Measurements from ENCODE around the gene EPHB1.

The EPHB1 gene

DNA sequence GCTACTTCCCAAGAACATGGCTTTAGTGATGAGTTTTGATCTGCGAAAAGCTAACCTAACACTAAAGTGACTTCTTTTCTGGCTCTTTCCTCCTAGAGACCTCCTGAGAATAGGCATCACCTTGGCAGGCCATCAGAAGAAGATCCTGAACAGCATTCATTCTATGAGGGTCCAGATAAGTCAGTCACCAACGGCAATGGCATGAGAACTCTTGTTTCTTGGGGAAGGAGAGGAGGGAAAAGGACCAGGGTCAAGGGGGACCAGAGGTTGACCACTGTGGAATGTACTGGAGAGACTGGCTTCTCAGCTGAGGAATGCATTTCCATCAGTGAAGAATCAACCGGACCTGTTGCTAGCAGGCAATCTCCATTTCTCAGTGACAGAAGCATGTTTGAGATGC, 463.9 kb downstream of the EPHB1 start:
- TF ChIP-seq EZH2 (IDR thresholded peaks at IDR 0.05) (no peak), FOXP2 (optimal IDR thresholded peaks at IDR 0.05; ENCODE audit: control extremely low read depth, extremely low read length, insufficient read depth) (no peak)
- no peak overlapping the region for H3K27ac ChIP-seq
- H3K36me3 ChIP-seq (ENCODE audit: insufficient read depth, low read length): no peaks in the 10 kb centered on the region
- H3K9ac ChIP-seq (ENCODE audit: insufficient read length): no peak overlapping the region
- no peak overlapping the region for H3K4me3 ChIP-seq
- H3K9me3 ChIP-seq (ENCODE audit: low read depth, low read length): no peaks in the 10 kb centered on the region
- DNase-seq (ENCODE audit: low read depth, low spot score): no peak

DNA sequence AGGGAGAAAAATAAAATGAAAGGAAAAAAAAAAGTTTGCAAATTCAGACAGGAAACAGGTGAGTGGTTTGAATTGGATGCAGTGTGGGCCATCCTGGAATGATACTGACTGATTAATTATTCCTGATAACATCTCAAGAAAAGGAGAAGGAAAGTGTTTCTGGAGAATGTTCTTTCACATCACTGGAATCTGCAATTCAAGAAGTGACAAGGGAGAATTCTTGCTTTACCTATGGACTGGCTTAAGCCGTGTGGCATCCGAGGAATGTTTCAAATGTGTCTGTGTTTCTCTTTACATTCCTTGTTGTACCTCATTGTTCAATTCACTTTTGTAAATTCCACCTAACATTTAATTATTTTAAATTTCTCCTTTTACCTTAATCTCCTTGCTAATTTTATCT, 465.0 kb downstream of the EPHB1 start:
- H3K4me3 ChIP-seq: no peak overlapping the region
- H3K9me3 ChIP-seq (ENCODE audit: low read depth, low read length): no peaks in the 10 kb centered on the region
- no peak overlapping the region for H3K9ac ChIP-seq (ENCODE audit: insufficient read length)
- TF ChIP-seq FOXP2 (optimal IDR thresholded peaks at IDR 0.05; ENCODE audit: control extremely low read depth, extremely low read length, insufficient read depth): no peak
- no peak for TF ChIP-seq POLR2AphosphoS5 (IDR thresholded peaks at IDR 0.05; ENCODE audit: borderline replicate concordance, low read depth, low read length)
- no peak for TF ChIP-seq EZH2 (IDR thresholded peaks at IDR 0.05)
- DNase-seq (ENCODE audit: low read depth, low spot score): no peak
- no peak overlapping the region for H3K27ac ChIP-seq
- H3K36me3 ChIP-seq (ENCODE audit: insufficient read depth, low read length): no peaks in the 10 kb centered on the region

DNA sequence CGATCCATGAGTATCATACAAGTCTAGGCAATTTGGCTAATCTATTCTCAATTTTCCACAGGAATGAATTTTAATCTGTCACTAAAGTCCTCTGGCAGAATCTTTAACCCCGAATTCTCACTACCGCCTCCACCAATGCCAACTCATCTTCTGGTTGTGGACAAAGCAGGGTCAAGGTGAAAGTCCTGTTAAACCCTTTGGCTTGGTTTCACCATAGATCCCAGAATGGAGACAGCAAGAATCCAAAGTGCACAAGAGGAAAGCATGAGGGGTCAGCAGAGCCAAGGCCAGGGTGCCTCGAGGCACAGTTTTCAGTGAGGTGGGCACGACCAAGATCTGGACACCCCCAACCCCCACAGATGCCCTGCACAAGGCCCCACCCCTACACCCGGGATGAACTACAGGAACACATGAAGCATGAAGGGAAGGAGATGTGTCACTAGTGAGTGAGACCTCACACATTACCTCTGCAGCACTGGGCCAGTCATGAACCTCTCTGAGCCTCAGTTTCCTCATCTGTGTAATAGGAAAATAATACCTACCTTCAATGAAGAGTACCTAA, 466.2 kb downstream of the EPHB1 start:
- Histone ChIP-seq H3K36me3 (ENCODE audit: insufficient read depth, low read length) (no peaks in the 10 kb centered on the region), H3K27ac (no peak overlapping the region), H3K4me3 (no peak overlapping the region), H3K9me3 (ENCODE audit: low read depth, low read length) (no peaks in the 10 kb centered on the region), H3K9ac (ENCODE audit: insufficient read length) (no peak overlapping the region)
- no peak for DNase-seq (ENCODE audit: low read depth, low spot score)
- TF ChIP-seq EZH2 (IDR thresholded peaks at IDR 0.05) (no peak), POLR2AphosphoS5 (IDR thresholded peaks at IDR 0.05; ENCODE audit: borderline replicate concordance, low read depth, low read length) (no peak), FOXP2 (optimal IDR thresholded peaks at IDR 0.05; ENCODE audit: control extremely low read depth, extremely low read length, insufficient read depth) (no peak)

DNA sequence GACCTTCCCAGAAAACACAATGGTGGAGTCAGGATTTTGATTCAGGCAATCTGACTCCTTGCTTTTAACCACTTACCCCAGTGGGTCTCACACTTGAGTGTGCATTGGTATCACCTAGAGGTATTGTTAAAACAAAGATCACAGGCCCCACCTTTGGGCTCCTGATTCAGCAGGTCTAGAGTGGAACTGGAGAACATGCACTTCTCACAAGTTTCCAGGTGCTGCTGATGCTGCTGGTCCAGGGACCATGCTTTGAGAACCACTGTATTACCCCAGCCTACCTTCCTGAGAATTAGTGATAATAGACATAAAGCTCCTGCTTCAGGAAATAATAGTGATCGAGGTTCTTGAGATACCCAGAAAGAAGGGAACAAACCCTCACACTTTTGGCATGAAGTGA, 466.9 kb downstream of the EPHB1 start:
- no peak for TF ChIP-seq POLR2AphosphoS5 (IDR thresholded peaks at IDR 0.05; ENCODE audit: borderline replicate concordance, low read depth, low read length)
- TF ChIP-seq EZH2 (IDR thresholded peaks at IDR 0.05): no peak
- TF ChIP-seq FOXP2 (optimal IDR thresholded peaks at IDR 0.05; ENCODE audit: control extremely low read depth, extremely low read length, insufficient read depth): no peak
- Histone ChIP-seq H3K4me3 (no peak overlapping the region), H3K9ac (ENCODE audit: insufficient read length) (no peak overlapping the region), H3K27ac (no peak overlapping the region), H3K9me3 (ENCODE audit: low read depth, low read length) (no peaks in the 10 kb centered on the region), H3K36me3 (ENCODE audit: insufficient read depth, low read length) (no peaks in the 10 kb centered on the region)
- no peak for DNase-seq (ENCODE audit: low read depth, low spot score)

DNA sequence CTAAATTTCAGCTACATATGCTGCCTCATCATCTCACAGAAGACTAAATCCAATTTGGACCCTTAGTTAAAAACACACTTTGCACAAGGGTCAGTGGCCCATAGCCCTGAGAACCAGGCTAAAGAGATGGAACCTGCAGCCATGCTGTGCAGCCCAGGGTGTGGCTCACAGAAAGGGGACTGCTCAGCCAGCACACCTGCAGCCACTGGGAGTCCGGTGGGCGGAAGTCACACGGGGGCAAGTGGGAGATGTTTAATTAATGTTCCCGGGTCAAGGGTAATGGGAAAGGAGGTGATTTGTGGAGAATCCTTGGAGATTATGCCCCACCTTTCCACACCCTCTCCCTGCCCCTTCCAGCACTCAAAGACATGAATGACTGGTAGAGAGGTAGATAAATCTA, 467.4 kb downstream of the EPHB1 start:
- Histone ChIP-seq H3K36me3 (ENCODE audit: insufficient read depth, low read length) (no peaks in the 10 kb centered on the region), H3K27ac (no peak overlapping the region), H3K9me3 (ENCODE audit: low read depth, low read length) (no peaks in the 10 kb centered on the region), H3K4me3 (no peak overlapping the region), H3K9ac (ENCODE audit: insufficient read length) (no peak overlapping the region)
- no peak for DNase-seq (ENCODE audit: low read depth, low spot score)
- TF ChIP-seq EZH2 (IDR thresholded peaks at IDR 0.05): no peak
- TF ChIP-seq FOXP2 (optimal IDR thresholded peaks at IDR 0.05; ENCODE audit: control extremely low read depth, extremely low read length, insufficient read depth): no peak
- TF ChIP-seq POLR2AphosphoS5 (IDR thresholded peaks at IDR 0.05; ENCODE audit: borderline replicate concordance, low read depth, low read length): no peak

DNA sequence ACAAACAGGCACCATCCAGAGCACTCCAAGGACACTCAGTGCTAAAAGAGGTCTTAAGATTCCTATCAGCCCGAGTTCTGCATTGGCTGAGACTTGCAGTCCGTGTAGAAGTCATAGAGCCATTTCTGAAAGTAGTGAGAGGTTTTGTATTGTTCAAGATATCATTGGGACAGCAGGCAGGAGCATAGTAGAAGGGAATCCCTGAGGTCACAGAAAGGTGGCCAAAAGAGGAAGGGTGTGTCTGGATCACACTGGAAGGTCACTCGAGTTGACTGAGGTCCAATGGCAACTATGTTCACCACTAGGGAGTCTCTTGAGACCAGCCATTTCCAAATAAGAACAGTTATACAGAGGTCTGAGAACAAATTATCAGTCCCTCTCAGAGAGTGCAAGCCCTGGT, 468.3 kb downstream of the EPHB1 start:
- TF ChIP-seq FOXP2 (optimal IDR thresholded peaks at IDR 0.05; ENCODE audit: control extremely low read depth, extremely low read length, insufficient read depth) (no peak), POLR2AphosphoS5 (IDR thresholded peaks at IDR 0.05; ENCODE audit: borderline replicate concordance, low read depth, low read length) (no peak), EZH2 (IDR thresholded peaks at IDR 0.05) (no peak)
- Histone ChIP-seq H3K9ac (ENCODE audit: insufficient read length) (no peak overlapping the region), H3K9me3 (ENCODE audit: low read depth, low read length) (no peaks in the 10 kb centered on the region), H3K4me3 (no peak overlapping the region), H3K36me3 (ENCODE audit: insufficient read depth, low read length) (no peaks in the 10 kb centered on the region), H3K27ac (no peak overlapping the region)
- DNase-seq (ENCODE audit: low read depth, low spot score): no peak

DNA sequence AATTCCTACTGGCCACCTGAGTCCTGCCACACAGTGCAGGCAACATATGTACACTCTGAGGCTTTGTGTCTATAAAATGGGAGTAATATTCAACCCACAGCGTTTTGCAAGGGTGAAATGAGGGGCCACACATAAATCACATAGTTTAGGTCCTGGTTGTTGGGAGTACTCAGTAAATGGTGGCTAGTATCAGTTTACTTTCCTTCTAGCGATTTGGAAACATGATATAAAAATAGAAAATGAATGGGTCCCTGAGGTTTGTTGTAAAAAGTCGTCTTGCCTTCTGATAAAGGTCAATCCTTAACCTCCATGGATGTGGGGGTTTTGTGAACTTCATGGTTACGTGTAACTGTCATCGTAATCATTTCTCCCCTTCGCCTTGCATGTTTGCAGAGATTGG, 472.4 kb downstream of the EPHB1 start:
- Histone ChIP-seq H3K27ac (no peak overlapping the region), H3K9ac (ENCODE audit: insufficient read length) (no peak overlapping the region), H3K36me3 (ENCODE audit: insufficient read depth, low read length) (no peaks in the 10 kb centered on the region), H3K4me3 (no peak overlapping the region), H3K9me3 (ENCODE audit: low read depth, low read length) (no peaks in the 10 kb centered on the region)
- no peak for TF ChIP-seq POLR2AphosphoS5 (IDR thresholded peaks at IDR 0.05; ENCODE audit: borderline replicate concordance, low read depth, low read length)
- no peak for DNase-seq (ENCODE audit: low read depth, low spot score)

DNA sequence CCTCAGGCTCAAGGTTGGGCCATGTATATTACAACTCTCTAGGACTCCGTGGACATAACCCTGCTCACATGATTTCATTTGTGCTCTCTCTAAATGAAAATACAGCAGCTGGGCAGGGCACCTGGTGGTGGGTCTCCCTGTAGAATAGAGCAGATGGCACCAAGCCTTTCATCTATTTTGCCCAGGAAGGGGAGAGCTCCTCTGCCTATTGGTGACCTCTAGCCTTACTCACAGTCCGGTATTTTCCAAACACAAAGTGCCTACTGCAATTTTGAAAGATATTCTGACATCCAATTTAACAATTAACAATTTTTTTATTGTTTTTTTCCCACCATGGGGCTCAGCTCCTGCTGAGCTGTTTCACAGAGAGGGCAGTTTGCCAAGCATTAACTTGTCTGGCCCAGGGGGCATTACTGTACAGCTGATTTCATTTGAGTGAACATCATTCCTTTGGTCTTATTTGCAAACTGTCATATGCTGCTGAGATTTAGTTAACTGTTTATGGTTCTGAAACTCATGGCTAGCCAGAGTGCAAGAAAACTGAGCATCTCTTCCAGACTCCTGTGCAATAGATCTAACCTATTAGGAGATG, 474.0 kb downstream of the EPHB1 start:
- H3K36me3 ChIP-seq (ENCODE audit: insufficient read depth, low read length): no peaks in the 10 kb centered on the region
- no peak for TF ChIP-seq FOXP2 (optimal IDR thresholded peaks at IDR 0.05; ENCODE audit: control extremely low read depth, extremely low read length, insufficient read depth)
- no peak for TF ChIP-seq POLR2AphosphoS5 (IDR thresholded peaks at IDR 0.05; ENCODE audit: borderline replicate concordance, low read depth, low read length)
- TF ChIP-seq EZH2 (IDR thresholded peaks at IDR 0.05): no peak
- H3K4me3 ChIP-seq: no peak overlapping the region
- no peak for DNase-seq (ENCODE audit: low read depth, low spot score)
- no peaks in the 10 kb centered on the region for H3K9me3 ChIP-seq (ENCODE audit: low read depth, low read length)
- no peak overlapping the region for H3K27ac ChIP-seq
- H3K9ac ChIP-seq (ENCODE audit: insufficient read length): no peak overlapping the region
